Mononuclear cell (primary cell): ENCODE results near the gene KCNQ1OT1. TPM values are rescaled to one million over a fixed set of nuclear protein-coding genes. Genes with fewer than 3 reads are reported as not detected.

Experiments
- H3K27me3 ChIP-seq: 2 replicates; pipeline ENCODE4 v1.6.0; 2011; ENCODE audit warnings: low read length, control low read depth; ENCODE audit not compliant: insufficient read depth
- H3K4me1 ChIP-seq: 2 replicates; pipeline ENCODE4 v1.5.1; 2011; ENCODE audit warnings: mild to moderate bottlenecking, low read length, control low read depth; ENCODE audit not compliant: insufficient read depth
- H3K4me3 ChIP-seq: 2 replicates; pipeline ENCODE4 v1.5.1; 2011; ENCODE audit warnings: mild to moderate bottlenecking, low read length, moderate library complexity
- H3K9me3 ChIP-seq: 2 replicates; pipeline ENCODE4 v1.5.1; 2011; ENCODE audit warnings: low read depth, mild to moderate bottlenecking, control low read depth, low read length
- total RNA-seq: library from RNA; depleted of rRNA; stranded (reverse); fragments of >200 nt; gene quantifications from one replicate; pipeline ENCODE4 v1.2.3, GENCODE V29; 2012

Gene KCNQ1OT1
- total RNA-seq, 1 donor = 0.31 TPM

GRCh38 chr11:2717561-2718325 lies 17.9 kb upstream of the KCNQ1OT1 start:
- Histone ChIP-seq H3K4me3 (no peak overlapping the region), H3K9me3 (no peaks in the 10 kb centered on the region), H3K27me3 (no peaks in the 10 kb centered on the region), H3K4me1 (no peaks in the 10 kb centered on the region)

GRCh38 chr11:2716376-2717095 lies 16.7 kb upstream of the KCNQ1OT1 start:
- Histone ChIP-seq H3K27me3 (no peaks in the 10 kb centered on the region), H3K4me3 (no peak overlapping the region), H3K4me1 (no peaks in the 10 kb centered on the region), H3K9me3 (no peaks in the 10 kb centered on the region)

DNA sequence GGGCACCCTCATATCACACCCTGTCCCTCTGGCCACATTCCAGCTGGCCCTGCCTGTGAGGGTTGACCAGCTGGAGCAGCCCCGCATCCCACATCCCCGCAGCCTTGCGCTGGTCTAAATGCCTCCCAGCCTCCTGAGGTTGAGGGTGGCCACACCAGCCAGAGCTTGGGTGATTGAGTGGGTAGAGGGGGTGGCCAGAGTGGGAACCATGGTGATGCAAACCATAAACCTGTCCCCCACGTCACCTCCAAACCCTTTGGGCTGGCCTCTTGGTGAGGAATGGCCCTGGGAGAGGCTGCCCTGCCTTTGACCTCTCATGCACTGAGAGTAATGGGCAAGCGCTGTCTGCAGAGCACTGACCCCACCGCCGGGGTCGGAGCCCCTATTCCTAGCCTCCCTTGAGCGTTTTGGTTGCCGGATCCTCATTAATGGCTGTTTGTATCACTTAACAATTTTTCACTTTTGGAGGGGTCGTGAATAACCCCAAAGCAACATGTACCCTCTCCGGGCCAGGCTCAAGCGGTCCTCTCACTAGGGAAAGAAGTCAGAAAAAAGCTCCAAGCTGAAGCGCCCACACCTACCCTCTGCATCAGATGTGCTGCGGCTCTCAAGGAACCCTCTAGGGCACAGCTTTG lies 16.0 kb upstream of the KCNQ1OT1 start:
- Histone ChIP-seq H3K4me1 (no peaks in the 10 kb centered on the region), H3K4me3 (no peak overlapping the region), H3K27me3 (no peaks in the 10 kb centered on the region), H3K9me3 (no peaks in the 10 kb centered on the region)

DNA sequence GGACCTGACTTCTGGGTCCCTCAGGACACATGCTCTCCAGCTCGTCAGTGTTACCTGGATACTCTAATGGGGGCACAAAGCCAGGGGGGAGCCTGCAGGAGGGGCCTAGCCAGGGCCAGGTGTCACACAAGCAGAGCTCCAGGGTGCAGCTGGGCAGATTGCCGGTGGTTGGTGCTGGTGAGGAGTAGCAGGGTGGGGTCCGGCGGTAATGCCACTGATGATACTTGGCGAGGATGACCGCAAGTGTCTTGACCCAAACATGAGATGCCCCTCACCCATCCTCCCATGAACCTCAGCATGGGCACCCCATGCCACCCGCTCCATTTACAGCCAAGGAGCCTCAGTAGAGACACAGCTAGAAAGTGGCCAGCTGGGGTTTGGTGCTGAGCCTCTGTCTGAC lies 15.1 kb upstream of the KCNQ1OT1 start:
- no peaks in the 10 kb centered on the region for H3K9me3 ChIP-seq

DNA sequence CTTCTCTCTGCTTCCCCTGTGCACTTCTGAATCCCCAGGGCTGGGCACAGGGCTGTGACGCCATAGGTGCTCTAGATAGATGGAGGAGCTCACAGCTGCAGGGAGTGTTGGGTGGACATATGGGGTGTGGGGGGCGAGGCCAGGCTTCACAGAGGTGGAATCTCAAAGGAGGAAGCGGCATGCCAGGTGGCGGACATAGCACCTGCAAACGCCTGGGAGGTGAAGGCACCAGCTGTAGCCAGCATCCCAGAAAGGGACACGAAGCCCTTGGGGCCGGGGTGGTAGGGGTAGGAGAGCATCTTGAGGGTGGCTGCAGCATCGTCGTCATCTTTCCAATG lies 14.6 kb upstream of the KCNQ1OT1 start:
- Histone ChIP-seq H3K4me3 (no peak overlapping the region), H3K4me1 (no peaks in the 10 kb centered on the region), H3K9me3 (no peaks in the 10 kb centered on the region), H3K27me3 (no peaks in the 10 kb centered on the region)

More for the DNA sequence above, 15.1 kb upstream of the KCNQ1OT1 start:
- no peaks in the 10 kb centered on the region for H3K4me1 ChIP-seq
- no peak overlapping the region for H3K4me3 ChIP-seq
- H3K27me3 ChIP-seq = no peaks in the 10 kb centered on the region

GRCh38 chr11:2713661-2714462 lies 14.1 kb upstream of the KCNQ1OT1 start:
- Histone ChIP-seq H3K27me3 (no peaks in the 10 kb centered on the region), H3K4me3 (no peak overlapping the region), H3K4me1 (no peaks in the 10 kb centered on the region), H3K9me3 (no peaks in the 10 kb centered on the region)

- Histone ChIP-seq H3K4me1 (no peaks in the 10 kb centered on the region), H3K27me3 (no peaks in the 10 kb centered on the region), H3K9me3 (no peaks in the 10 kb centered on the region), H3K4me3 (no peak overlapping the region)
These were observed 13.3 kb upstream of the KCNQ1OT1 start for GRCh38 chr11:2713094-2713493.

- H3K9me3 ChIP-seq = no peaks in the 10 kb centered on the region
- H3K4me3 ChIP-seq = no peak overlapping the region
- no peaks in the 10 kb centered on the region for H3K27me3 ChIP-seq
- H3K4me1 ChIP-seq = no peaks in the 10 kb centered on the region
These were observed 11.4 kb upstream of the KCNQ1OT1 start for GRCh38 chr11:2711161-2711560.

DNA sequence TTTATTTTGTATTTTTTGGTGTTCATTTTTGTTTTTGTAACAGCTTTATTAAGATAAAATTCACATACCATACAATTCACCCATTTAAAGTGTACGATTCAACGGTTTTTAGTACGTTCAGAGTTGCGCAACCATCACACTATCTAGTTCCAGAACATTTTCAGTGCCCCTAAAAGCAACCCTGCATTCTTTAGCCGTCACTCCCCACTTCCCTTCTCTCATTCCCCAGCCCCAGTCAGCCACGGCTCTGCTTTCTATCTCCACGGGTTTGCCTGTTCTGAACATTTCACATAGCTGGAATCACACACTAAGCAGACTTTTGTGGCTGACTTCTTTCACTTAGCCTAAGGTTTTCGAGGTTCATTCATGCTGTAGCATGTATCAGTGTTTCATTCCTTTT lies 9.6 kb upstream of the KCNQ1OT1 start:
- Histone ChIP-seq H3K4me3 (no peak overlapping the region), H3K4me1 (no peaks in the 10 kb centered on the region), H3K27me3 (no peaks in the 10 kb centered on the region), H3K9me3 (no peaks in the 10 kb centered on the region)

DNA sequence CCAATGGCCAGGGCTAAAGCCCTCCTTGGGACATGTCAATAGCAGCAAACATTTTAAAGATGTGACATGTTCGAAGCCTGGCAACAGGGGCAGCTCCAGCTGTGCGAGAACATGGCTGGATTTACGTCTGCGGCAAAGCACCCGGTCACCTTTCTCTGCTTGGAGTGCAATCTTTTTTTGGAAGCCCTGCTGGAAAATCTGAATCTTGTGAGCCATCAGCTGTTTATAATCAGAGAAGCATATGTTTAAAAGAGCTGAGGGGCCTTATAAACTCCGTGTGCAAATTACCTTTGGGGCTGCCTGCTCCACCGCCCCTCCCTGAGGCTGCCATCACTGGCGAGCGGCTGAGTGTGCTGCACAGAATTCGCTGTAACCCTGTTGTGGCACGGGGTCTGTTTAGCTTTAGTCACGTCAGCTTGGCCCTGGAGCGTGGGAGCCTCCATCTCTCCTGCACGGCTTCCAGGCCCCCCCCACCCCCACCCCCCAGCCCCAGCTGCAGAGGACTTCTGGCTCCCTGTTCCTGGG lies 9.0 kb upstream of the KCNQ1OT1 start:
- H3K4me1 ChIP-seq = no peaks in the 10 kb centered on the region
- H3K4me3 ChIP-seq = no peak overlapping the region
- H3K9me3 ChIP-seq = no peaks in the 10 kb centered on the region
- H3K27me3 ChIP-seq = no peaks in the 10 kb centered on the region

- Histone ChIP-seq H3K9me3 (no peaks in the 10 kb centered on the region), H3K27me3 (no peaks in the 10 kb centered on the region), H3K4me3 (no peak overlapping the region), H3K4me1 (no peaks in the 10 kb centered on the region)
These were observed 8.4 kb upstream of the KCNQ1OT1 start for GRCh38 chr11:2708151-2708581.

DNA sequence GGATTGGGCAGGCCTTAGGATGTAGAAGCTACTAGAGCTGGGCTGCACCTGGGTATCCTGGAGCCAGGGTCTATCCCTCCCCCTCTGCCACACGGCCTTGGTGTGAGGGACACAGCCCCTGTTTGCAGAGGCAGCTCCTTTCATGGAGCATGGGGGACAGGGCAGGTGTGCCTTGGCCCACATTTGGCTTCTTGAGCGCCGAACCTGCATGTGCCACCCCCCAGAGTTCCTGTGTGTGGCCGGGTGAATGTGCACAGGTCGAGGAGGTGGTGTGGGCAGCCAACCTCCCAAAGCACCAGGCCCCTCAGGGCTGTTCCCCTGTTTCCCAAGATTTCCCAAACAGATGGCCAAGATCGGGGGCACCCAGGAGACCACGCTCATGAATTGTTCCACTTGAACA lies 7.9 kb upstream of the KCNQ1OT1 start:
- no peak overlapping the region for H3K4me3 ChIP-seq
- H3K27me3 ChIP-seq = no peaks in the 10 kb centered on the region
- H3K4me1 ChIP-seq = no peaks in the 10 kb centered on the region
- no peaks in the 10 kb centered on the region for H3K9me3 ChIP-seq

- no peaks in the 10 kb centered on the region for H3K4me1 ChIP-seq
- no peaks in the 10 kb centered on the region for H3K27me3 ChIP-seq
- no peak overlapping the region for H3K4me3 ChIP-seq
- H3K9me3 ChIP-seq = no peaks in the 10 kb centered on the region
These were observed 6.5 kb upstream of the KCNQ1OT1 start for GRCh38 chr11:2706321-2706720.

DNA sequence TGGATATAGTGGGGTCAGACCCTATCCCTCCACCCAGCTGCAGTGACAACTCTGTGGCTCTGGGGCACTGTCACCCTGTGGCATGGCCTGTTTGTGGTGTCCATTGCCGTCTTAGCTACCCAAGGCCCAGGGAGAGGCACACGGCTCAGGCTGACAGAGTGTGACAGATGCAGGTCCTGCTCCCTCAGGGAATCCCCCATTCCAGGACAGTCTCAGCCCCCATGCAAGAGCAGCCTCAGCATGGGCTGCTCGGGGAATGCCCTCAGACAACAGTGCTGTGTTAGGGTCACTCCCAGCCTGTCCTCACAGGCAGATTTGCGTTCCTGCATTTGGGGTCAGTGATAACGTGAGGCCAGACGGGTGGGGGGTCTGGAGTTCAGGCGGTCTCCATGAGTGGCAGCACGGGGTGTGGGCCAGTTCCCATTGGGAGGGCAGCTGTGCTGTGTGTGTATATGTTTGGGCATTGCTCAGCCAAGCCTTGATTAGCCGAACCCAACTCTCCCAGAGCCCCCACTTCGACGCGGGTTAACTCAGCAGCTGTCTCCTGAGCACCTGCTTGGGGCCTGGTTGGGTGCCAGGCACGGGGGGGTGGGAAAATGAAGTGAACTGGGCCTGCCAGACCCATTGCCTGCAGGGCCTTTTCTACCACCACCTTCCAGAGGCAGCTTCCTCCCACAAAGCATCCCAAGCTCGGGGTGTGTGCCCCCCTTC lies 5.3 kb upstream of the KCNQ1OT1 start:
- Histone ChIP-seq H3K4me3 (no peak overlapping the region), H3K4me1 (peaks cover 5% of the 10 kb centered on the region), H3K9me3 (no peaks in the 10 kb centered on the region), H3K27me3 (no peaks in the 10 kb centered on the region)
